ENCODE measurements around the gene VIPR2.
"Not testable (repeated sequence)": the region's sequence is repeated elsewhere in the genome, so short reads cannot be mapped to it uniquely, and the experiment has no call there.

Gene VIPR2

DNA sequence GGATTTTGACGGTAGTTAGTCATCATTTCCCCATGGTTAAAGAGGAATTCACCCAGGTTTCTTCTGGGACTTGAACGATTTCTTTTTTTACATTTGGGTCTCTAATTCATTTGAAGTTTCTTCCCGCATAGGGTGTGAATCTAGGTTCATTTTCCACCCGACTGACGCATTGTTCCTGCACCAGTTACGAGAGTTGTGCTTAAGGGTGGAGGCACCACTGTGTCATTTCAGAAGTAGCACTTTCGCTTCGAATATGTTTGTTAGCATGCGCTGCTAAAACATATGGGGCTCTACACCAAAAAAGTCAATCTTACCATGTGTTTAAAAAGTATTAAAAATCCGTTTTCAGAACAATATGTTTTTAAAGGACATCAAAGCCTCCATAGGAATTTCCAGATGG is 140.3 kb downstream of the VIPR2 start:
- no peak for DNase-seq

DNA sequence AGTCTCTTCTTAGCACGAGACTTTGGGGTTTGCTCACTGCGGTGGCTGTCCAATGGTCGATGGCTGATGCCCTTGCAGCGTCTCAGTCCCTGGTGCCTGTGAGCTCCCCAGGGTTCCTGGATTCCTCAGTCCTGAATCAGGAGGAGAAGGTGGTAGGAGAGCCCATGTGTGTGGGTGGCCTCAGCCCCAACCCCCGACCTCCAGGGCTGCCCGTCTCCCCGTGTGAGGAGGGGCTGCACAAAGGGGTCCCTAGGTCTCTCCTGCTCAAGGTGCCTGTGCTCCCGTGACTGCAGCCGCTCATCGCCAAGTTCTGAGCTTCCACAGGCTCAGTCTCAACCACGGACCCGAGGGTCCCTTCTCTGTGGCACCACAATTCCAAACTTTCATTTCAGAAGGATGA is 142.9 kb downstream of the VIPR2 start:
- DNase-seq, result no peak

- DNase-seq, result no peak
Observed at GRCh38 chr7:159000859-159001435, 143.7 kb downstream of the VIPR2 start.

- DNase-seq, result no peak
Observed at GRCh38 chr7:159000070-159000469, 144.6 kb downstream of the VIPR2 start.

- no peak for DNase-seq
Observed at GRCh38 chr7:158999496-158999895, 145.2 kb downstream of the VIPR2 start.

DNA sequence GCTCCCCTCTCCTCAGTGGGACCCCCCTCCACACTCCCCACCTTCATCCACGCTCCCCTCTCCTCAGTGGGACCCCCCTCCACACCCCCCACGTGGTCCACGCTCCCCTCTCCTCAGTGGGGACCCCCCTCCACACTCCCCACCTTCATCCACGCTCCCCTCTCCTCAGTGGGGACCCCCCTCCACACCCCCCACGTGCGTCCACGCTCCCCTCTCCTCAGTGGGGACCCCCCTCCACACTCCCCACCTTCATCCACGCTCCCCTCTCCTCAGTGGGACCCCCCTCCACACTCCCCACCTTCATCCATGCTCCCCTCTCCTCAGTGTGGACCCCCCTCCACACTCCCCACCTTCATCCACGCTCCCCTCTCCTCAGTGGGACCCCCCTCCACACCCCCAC is 146.4 kb downstream of the VIPR2 start:
- DNase-seq, result not testable (repeated sequence)

DNA sequence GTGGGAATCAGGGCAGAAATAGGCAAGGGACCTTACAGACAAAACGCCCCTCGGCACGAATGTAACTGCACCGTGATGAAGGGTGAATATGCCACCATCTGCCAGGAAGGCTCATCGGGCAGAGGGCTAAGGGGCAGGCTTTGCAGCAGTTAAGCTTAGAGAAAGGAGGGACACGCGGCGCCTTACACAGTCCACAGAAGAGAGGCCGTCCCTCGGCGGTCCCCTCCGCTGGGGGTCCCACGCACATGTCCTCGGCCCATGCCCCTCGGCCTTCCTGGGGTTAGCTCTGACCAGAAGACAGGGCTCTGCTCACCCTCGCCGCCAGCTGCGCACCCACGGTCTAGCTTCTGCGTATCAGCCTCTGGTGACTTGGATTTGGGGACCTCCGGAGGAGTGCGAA is 147.2 kb downstream of the VIPR2 start:
- DNase-seq, result no peak

GRCh38 chr7:158997110-158997453 is 147.6 kb downstream of the VIPR2 start:
- no peak for DNase-seq

- no peak for DNase-seq
Observed at GRCh38 chr7:158996214-158997109, 148.2 kb downstream of the VIPR2 start.

DNA sequence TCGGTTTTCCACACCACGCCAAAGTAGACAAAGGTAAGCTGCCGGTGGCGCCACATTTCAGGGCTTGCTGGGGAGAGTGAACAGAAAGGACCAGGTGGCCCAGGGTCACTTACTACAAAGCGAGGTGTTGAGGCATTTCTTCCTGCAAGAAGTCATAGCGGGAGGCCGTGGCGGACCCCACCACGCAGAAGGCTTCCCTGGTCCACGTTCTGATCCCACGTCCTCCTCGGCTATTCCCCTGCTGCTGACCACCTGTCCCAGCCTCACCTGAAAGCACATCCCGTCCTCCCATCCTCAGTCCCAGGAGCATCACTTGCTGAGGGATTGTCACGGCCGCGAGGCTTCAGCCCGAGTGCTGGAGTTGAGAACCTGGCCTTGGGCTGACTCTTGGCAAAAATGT is 149.2 kb downstream of the VIPR2 start:
- DNase-seq, result no peak

DNA sequence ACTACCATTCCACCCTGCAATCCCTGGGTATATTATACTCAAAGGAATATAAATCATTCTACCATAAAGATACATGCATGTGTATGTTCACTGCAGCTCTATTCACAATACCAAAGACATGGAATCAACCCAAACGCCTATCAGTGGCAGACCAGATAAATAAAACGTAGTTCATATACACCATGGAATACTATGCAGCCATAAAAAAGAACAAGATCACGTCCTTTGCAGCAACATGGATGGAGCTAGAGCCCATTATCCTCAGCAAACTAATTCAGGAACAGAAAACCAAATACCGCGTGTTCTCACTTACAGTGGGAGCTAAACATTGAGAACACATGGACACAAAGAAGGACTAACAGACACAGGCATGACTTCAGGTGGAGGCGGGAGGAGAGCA is 150.0 kb downstream of the VIPR2 start:
- no peak for DNase-seq

DNA sequence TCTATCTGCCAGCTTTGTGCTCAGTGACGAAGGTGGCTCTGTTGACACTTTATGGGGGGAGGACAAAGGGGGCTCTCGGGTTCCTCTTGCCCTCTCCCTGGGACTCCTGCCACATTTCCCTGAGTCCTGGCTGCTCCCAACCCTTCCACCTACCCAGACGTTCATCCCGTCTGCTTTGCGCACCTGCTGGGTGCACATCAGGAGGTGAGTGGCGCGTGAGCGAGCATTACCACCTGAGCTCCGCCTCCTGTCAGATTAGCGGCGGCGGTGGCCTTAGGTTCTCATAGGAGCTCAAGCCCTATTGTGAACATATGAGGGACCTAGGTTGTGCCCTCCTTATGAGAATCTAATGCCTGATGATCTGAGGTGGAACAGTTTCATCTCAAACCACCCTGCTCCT is 151.1 kb downstream of the VIPR2 start:
- DNase-seq, result no peak

- no peak for DNase-seq
Observed at GRCh38 chr7:158992759-158993158, 151.9 kb downstream of the VIPR2 start.

DNA sequence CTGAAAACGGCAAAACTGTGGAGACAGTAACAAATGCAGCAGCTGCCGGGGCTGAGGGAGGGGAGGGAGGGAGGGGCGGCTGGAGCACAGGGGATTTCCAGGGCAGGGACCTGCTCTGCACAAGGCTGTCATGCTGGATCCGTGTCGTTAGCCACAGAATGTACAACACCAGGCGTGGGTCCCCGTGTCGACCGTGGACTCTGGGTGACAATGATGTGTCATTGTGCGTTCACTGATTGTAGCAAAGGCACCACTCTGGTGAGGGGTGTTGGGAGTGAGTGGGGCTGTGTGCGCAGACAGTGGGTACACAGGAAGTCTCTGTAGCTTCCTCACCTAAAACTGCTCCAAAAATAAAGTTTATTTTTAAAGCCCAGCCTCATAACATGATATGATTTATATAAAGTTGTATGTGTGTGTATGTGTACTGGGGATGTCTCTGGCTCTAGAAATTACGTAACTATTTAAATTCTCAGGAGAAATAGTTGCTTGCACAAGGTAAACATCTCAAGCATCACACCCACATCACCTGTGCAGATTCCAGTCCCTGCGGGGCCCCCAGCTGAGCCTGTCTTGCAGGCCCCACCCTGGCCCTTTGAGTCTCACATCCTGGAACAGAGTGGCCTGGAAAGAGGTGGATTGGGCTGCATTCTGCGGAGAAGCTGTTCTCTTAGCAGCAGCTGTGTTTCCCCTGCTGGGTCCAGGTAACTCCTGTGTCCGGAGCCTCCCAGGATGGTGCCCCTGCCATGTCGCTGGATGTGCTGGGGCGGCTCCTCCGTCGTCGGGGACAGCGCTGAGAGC is 152.6 kb downstream of the VIPR2 start:
- no peak for DNase-seq

DNA sequence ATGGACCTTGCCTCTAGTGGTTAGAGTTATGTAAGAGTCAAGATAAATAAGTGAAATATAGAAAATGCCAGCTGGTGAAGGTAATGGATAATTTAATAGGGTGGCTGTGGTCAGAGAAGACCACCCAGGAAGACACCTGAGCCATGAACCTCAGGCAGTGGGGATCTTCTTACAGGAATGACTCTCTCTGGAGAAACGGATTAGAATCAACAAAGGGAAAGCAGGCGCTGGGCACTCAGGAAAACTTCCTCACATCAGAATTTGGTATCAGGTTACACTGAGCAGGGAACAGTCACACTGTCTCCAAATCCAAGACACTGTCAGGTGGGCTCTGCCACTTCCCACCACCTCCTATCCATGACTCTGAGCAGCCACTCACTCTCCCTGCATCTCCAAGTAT is 155.7 kb downstream of the VIPR2 start:
- DNase-seq, result no peak

GRCh38 chr7:158988302-158988862 is 156.3 kb downstream of the VIPR2 start:
- no peak for DNase-seq

DNA sequence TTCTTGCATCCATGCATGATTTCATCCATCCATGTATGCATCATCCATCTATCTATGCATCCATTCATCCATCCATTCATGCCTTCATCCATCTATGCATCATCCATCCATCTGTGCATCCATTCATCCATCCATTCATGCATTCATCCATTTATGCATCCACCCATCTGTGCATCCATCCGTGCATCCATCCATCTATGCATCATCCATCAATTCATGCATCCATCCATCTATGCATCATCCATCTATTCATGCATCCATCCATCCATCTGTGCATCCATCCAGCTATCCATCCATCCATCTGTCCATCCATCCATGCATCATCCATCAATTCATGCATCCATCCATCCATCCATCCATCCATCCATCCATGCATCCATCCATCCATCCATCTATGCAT is 157.0 kb downstream of the VIPR2 start:
- DNase-seq, result no peak

GRCh38 chr7:158985583-158985982 is 159.1 kb downstream of the VIPR2 start:
- DNase-seq, result no peak

- not testable (repeated sequence) for DNase-seq
Observed at GRCh38 chr7:158984007-158984406, 160.7 kb downstream of the VIPR2 start.

- DNase-seq, result not testable (repeated sequence)
Observed at GRCh38 chr7:158982080-158982479, 162.6 kb downstream of the VIPR2 start.

DNA sequence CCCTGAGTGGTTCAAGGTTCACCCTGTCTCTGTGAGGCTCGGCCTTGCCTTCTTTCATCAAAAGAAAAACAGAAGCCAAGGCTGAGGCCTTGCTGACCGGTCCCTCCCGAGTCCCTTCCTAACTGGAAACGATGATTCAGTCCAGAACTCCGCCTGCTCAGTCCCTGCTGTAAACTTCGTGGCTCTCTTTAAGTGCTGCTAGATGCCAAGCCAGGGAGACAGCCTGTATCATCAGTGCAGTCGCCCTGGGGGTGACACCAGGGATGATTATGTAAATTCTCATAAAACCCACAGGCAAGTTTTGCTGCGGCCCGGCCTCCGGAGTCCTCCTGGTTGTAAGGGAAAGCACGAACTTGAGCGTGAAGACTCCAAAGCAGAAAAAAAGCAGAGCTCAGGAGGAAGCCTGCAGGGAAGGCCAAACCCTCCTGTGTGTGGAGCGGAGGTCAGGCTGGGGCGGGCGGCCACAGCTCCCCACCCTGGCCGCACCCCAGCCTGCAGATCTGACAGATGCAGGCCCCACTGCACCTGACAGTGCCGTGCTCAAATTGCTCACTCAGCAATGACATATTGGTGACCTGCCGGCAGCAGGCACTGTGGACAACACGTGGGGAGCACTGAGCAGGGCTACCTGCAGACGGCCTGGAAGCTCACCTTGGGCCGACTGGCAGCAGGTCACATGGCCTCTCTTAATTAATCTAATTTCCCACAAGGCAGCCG is 164.9 kb downstream of the VIPR2 start:
- no peak for DNase-seq

- no peak for DNase-seq
Observed at GRCh38 chr7:158979023-158979529, 165.6 kb downstream of the VIPR2 start.
